DND-41 (cell line): Measurements from ENCODE around the gene THSD4.

Experiments used
- ATAC-seq: fragments of 200-7000 bp; cut with Tn5 transposase; 3 replicates; pipeline ENCODE4 v1.9.1; 2021; ENCODE audit warnings: low read depth; ENCODE audit not compliant: insufficient read depth
- DNase-seq: peaks from one replicate; pipeline ENCODE4 v3.0.0-alpha.2; 2020
- H2AFZ ChIP-seq: 2 replicates; pipeline ENCODE4 v1.6.0; 2012; ENCODE audit warnings: low read depth, low read length
- H3K27ac ChIP-seq: 2 replicates; pipeline ENCODE4 v1.5.1; 2012; ENCODE audit warnings: low read length, inconsistent platforms
- H3K27me3 ChIP-seq: fragments of 200-600 bp; sonication (generic); 2 replicates; pipeline ENCODE4 v1.6.0; 2012; ENCODE audit warnings: low read length, mild to moderate bottlenecking, inconsistent platforms; ENCODE audit not compliant: insufficient read depth, poor library complexity
- H3K36me3 ChIP-seq: 2 replicates; pipeline ENCODE4 v1.5.1; 2012; ENCODE audit warnings: low read length, inconsistent platforms; ENCODE audit not compliant: insufficient read depth
- H3K4me1 ChIP-seq: 2 replicates; pipeline ENCODE4 v1.5.1; 2012; ENCODE audit warnings: mild to moderate bottlenecking, low read length; ENCODE audit not compliant: insufficient read depth
- H3K4me2 ChIP-seq: 2 replicates; pipeline ENCODE4 v1.6.0; 2012; ENCODE audit warnings: mild to moderate bottlenecking, moderate library complexity, low read length, inconsistent platforms; ENCODE audit not compliant: insufficient read depth
- H3K4me3 ChIP-seq, 2 experiments: fragments of 200-600 bp in 1 of 2; shearing (Covaris generic) in 1 of 2; 2 replicates each; pipeline ENCODE4 v1.5.1; 2012 to 2016; ENCODE audit warnings: inconsistent platforms in 2 of 2, low read length in 2 of 2, mild to moderate bottlenecking in 2 of 2, low read depth in 1 of 2, moderate library complexity in 1 of 2
- H3K79me2 ChIP-seq: 2 replicates; pipeline ENCODE4 v1.6.0; 2012; ENCODE audit warnings: low read length, inconsistent platforms; ENCODE audit not compliant: insufficient read depth
- H3K9ac ChIP-seq: 2 replicates; pipeline ENCODE4 v1.6.0; 2012; ENCODE audit warnings: low read depth, mild to moderate bottlenecking, inconsistent platforms, low read length, moderate library complexity
- H3K9me3 ChIP-seq: 2 replicates; pipeline ENCODE4 v1.5.1; 2012; ENCODE audit warnings: low read length, moderate library complexity, mild to moderate bottlenecking, inconsistent platforms; ENCODE audit not compliant: insufficient read depth, severe bottlenecking
- H4K20me1 ChIP-seq: 2 replicates; pipeline ENCODE4 v1.6.0; 2012; ENCODE audit warnings: low read length; ENCODE audit not compliant: insufficient read depth
- CTCF ChIP-seq: IDR thresholded peaks from 2 replicates; pipeline ENCODE4 v1.5.1; 2012; ENCODE audit warnings: borderline replicate concordance, low read length, moderate library complexity, mild to moderate bottlenecking; ENCODE audit not compliant: poor library complexity, severe bottlenecking; ENCODE audit errors: extremely low read depth
- EZH2 ChIP-seq: IDR thresholded peaks from 3 replicates; pipeline ENCODE4 v1.6.1; 2012; ENCODE audit warnings: borderline replicate concordance, low read depth, mild to moderate bottlenecking, moderate library complexity, low read length, inconsistent platforms; ENCODE audit not compliant: severe bottlenecking

Gene THSD4

DNA sequence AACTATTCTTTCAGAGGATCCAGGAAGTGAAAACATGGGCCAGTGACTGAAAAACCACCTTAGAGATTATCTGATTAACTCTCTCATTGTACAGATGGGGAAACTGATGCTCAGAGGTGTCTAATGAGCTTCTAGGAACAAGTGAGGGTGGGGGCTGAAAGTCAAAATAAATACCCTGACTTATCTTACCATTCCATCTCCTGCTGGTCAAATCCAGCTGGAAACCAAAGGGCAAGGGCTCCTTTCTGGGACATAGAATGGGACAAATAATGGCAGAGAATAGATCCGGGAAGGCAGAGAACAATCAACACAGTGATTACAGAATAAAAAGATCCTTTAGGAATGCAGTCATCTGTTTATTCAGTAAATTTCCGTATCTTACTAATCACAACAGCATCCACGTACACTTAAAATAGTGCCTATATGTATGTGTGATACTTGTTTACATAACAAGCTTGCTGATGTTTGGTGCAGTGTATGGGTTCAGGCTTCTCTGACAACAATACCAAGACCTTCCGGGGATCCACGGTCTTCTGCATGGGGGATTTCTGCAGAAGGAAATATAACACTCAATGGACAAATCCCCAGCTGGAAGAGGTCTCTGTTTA lies 173.2 kb downstream of the THSD4 start:
- Histone ChIP-seq H3K36me3 (no peaks in the 10 kb centered on the region), H3K4me2 (no peak overlapping the region), H4K20me1 (no peaks in the 10 kb centered on the region), H3K9ac (no peak overlapping the region), H3K27ac (no peak overlapping the region), H3K79me2 (no peaks in the 10 kb centered on the region), H2AFZ (no peak overlapping the region), H3K4me3 (no peak overlapping the region), H3K27me3 (peaks cover 3% of the 10 kb centered on the region), H3K4me1 (peaks cover 11% of the 10 kb centered on the region), H3K9me3 (no peaks in the 10 kb centered on the region)
- TF ChIP-seq CTCF (no peak), EZH2 (no peak)
- DNase-seq = no peak
- no peak for ATAC-seq

DNA sequence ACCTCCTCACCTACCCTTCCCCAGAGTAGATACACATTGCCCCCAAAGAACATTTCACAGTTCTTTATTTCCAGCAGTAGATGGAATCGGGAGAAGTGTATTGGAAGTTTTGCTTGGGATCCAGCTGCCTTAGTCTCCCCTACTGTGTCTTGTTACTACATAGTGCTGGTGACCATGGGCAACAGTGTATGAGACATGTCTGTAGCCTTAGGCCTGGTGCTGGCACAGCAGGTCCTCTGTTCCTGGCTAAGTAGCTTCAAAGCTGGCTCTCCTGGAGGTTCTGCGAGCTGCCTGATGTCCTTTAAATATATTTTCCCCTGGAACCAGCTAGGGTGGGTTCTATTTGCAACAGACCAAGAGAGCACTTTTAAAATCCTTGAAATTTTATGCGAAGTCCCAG lies 174.7 kb downstream of the THSD4 start:
- Histone ChIP-seq H3K27ac (no peak overlapping the region), H3K36me3 (no peaks in the 10 kb centered on the region), H3K9me3 (no peaks in the 10 kb centered on the region), H2AFZ (no peak overlapping the region), H4K20me1 (no peaks in the 10 kb centered on the region), H3K9ac (no peak overlapping the region), H3K4me1 (peaks cover 11% of the 10 kb centered on the region), H3K27me3 (no peaks in the 10 kb centered on the region), H3K4me3 (no peak overlapping the region), H3K4me2 (no peak overlapping the region), H3K79me2 (no peaks in the 10 kb centered on the region)
- TF ChIP-seq EZH2 (no peak), CTCF (no peak)
- no peak for DNase-seq
- ATAC-seq = no peak

DNA sequence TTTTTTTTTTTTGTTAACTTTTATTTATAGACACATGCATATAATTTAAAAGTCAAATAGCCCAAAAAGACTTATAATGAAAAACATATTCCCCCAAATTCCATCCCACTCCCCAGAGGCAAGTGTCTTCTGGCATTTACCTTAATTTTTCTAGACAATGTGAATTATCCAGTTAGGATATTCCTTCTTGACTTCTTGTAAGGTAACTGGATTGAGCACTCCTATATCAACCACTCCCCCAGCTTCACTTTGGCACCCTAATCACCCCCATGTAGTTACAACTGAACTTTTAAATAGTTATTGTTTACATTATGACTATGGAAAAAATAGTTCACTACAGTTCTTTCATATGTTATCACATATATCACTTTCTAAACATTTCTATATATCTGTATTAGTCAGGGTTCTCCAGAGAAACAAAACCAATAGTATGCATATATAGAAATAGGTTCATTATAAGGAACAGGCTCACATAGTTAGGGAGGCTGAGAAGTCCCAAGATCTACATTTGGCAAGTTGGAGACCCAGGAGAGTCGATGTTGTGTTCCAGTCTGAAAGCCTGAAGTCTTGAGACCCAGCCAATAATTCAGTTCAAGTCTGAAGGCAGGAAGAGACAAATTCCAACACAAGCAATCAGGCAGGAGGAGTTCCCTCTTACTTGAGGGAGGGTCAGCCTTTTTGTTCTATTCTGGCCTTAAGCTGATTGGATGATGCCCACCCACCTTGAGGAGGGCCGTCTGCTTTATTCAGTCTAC lies 175.8 kb downstream of the THSD4 start:
- DNase-seq = no peak
- Histone ChIP-seq H3K9me3 (no peaks in the 10 kb centered on the region), H3K4me1 (peaks cover 11% of the 10 kb centered on the region), H3K79me2 (no peaks in the 10 kb centered on the region), H3K4me3 (no peak overlapping the region), H3K36me3 (no peaks in the 10 kb centered on the region), H2AFZ (no peak overlapping the region), H3K27ac (no peak overlapping the region), H3K4me2 (no peak overlapping the region), H3K9ac (no peak overlapping the region), H4K20me1 (no peaks in the 10 kb centered on the region), H3K27me3 (no peaks in the 10 kb centered on the region)
- no peak for TF ChIP-seq CTCF
- TF ChIP-seq EZH2 = no peak
- ATAC-seq = no peak
